Measurements from ENCODE around the gene CAMTA1.
A peak's percentile ranks its signal among the peaks of the same experiment; 100 is the strongest.

The CAMTA1 gene

DNA sequence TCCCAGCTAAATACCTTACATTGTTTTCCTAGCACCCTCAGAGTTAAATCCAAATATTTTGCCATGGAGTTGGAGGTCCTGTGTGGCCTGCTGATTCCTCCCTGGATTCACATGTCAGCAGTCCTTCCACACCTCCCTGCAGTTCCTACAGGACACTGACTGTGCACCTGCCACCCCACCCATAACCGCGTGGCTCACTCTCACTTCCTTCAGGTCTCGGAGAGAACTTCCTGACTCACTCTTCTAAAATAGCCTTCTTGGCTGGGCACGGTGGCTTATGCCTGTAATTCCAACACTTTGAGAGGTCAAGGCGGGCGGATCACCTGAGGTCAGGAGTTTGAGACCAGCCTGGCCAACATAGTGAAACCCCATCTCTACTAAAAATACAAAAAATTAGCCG lies 8.4 kb upstream of the CAMTA1 start:
- no peak for DNase-seq (ENCODE audit: low spot score)

DNA sequence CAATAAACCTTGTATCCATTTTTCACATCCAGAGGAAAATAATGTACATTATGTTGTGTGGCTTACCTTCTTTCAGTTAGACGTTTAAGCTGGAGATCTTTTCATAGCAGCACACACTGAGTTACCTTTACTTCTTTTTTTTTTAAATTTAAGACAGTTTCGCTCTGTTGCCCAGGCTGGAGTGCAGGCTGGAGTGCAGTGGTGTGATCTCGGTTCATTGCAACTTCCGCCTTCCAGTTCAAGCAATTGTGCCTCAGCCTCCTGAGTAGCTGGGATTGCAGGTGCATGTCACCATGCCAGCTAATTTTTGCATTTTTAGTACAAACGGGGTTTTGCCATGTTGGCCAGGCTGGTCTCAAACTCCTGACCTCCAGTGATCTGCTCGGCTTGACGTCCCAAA lies 7.4 kb upstream of the CAMTA1 start:
- no peak for DNase-seq (ENCODE audit: low spot score)

DNA sequence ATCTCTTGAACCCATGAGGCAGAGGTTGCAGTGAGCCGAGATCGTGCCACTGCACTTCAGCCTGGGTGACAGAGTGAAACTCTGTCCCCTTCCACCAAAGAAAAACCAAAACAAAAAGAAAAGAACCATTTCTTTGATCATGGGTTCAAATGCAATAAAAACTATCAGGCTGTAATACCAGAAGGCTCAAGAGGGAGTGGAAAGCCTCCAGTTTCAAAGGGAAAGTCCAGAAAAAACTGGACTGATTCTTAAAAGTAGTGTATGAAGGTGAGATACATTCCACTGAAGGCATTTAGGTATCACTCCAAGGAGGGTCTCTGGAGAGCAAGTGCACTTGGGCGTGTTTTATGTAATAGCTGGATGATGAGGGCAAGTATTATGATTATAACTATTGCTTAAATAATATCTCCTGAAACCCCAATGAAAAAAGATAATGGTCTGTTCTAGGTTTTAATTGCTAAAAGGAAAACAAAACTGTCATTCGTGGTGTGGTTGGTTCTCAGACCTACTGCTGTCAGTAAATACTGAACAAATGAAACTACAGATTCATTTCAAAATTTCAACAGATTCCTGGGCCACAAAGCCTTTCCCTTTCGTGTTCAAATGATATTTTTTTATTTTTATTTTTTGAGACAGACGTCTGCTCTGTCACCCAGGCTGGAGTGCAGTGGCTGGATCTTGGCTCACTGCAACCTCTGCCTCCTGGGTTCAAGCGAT lies 6.0 kb upstream of the CAMTA1 start:
- DNase-seq (ENCODE audit: low spot score): no peak

DNA sequence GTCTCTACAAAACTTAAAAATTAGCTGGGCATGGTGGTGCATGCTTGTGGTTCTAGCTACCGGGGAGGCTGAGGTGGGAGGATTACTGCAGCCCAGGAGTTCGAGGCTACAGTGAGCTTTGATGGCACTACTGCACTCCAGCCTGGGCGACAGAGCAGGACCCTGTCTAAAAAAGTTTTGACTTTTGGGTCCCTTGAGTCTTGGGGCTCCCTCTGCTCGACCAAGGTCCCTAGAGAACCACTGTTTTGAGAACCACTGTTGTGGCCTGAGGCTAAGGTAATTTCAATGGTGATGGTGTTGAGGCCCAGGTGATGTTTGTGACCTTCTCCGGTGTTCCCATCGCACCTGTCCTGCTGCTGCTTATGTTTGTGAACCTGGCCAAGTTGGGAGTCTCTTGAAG lies 3.1 kb upstream of the CAMTA1 start:
- no peak for DNase-seq (ENCODE audit: low spot score)

- no peak for DNase-seq (ENCODE audit: low spot score)
Observed at GRCh38 chr1:6783221-6783620, 2.0 kb upstream of the CAMTA1 start.

GRCh38 chr1:6783936-6784559 lies 1.2 kb upstream of the CAMTA1 start:
- DNase-seq (ENCODE audit: low spot score): no peak

GRCh38 chr1:6784560-6785317 lies 515 bp upstream of the CAMTA1 start:
- DNase-seq (ENCODE audit: low spot score): peak; percentile 99

GRCh38 chr1:6785728-6786505 lies 663 bp downstream of the CAMTA1 start:
- peak; percentile 87 for DNase-seq (ENCODE audit: low spot score)

DNA sequence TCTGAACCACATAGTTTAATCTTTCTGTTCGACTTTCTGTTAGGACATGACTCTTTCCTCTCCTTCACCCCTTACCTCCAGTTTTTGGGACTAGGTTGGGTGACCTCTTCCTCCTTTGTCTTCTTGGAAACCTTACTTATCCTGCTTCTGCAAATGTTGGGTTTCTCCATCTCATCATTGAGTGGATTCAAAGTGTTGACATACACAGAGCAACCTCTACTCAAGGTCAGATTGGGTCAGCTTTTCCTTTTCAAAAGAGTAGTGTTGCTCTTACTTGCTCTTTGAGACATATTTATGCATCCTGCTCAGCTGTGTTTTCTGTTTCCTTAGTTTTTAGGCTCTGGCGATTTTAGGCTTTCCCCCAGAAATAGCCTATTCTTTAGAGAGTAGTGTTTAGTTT lies 3.7 kb downstream of the CAMTA1 start:
- DNase-seq (ENCODE audit: low spot score): no peak

DNA sequence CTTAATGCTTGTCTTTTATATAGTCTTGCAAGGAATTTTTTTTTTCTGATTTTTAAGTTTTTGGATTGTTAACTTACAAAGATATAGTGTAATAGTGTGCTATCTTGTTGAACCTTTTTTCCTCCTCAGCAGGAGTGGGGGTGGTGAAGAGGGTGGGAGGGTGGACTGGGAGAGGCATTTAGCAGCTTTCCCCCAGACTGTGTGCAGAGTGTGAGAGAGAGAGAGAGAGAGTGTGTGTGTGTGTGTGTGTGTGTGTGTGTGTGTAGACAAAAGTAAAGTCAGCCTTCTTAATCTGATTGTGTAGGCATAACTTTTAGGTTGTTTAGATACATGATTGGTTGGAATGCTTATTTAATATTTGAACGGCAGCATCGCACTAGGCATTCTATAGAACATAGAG lies 4.9 kb downstream of the CAMTA1 start:
- no peak for DNase-seq (ENCODE audit: low spot score)

DNA sequence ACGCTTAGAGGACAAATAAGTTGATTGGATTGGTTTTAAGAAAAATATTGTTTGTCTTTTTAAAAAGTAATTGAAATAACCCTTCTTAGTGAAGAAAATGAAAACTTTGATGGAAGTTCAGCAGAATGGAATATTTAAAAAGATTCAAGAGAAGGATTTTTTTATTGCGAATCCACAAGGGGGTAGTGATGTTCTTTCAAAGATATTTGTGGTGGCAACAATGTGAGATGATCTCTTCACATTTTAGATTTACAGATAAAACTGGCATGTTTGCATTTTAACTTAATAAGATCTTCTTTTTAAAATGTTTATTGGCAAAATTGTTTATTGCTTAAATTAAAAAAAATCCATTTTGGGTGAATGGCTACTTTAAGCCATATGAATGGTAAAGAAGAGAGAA lies 8.9 kb downstream of the CAMTA1 start:
- DNase-seq (ENCODE audit: low spot score): peak; percentile 38

- DNase-seq (ENCODE audit: low spot score): no peak
Observed at GRCh38 chr1:6795203-6795602, 9.9 kb downstream of the CAMTA1 start.

GRCh38 chr1:6795661-6796060 lies 10.4 kb downstream of the CAMTA1 start:
- peak; percentile 45 for DNase-seq (ENCODE audit: low spot score)

- no peak for DNase-seq (ENCODE audit: low spot score)
Observed at GRCh38 chr1:6796095-6796494, 10.8 kb downstream of the CAMTA1 start.

GRCh38 chr1:6799499-6799898 lies 14.2 kb downstream of the CAMTA1 start:
- no peak for DNase-seq (ENCODE audit: low spot score)

DNA sequence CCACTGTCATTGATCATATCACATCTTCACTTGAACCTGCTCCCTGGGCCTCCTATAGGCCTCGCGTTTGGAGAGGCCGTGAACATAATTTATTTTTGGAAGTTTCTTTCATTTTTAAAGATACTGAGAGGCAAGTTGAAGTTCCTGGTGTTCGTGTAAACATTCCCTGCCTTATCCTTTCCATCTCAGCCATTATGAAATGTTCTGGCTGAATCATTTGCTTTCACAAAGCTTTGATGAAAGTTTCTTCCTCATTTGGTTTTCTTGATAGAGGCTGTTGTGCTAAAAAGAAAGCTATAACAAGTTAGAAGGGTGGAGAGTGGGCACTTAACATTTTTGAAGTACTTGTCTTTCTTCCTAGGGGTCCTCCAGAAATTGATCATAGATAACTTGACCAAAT lies 15.5 kb downstream of the CAMTA1 start:
- DNase-seq (ENCODE audit: low spot score): peak; percentile 40

DNA sequence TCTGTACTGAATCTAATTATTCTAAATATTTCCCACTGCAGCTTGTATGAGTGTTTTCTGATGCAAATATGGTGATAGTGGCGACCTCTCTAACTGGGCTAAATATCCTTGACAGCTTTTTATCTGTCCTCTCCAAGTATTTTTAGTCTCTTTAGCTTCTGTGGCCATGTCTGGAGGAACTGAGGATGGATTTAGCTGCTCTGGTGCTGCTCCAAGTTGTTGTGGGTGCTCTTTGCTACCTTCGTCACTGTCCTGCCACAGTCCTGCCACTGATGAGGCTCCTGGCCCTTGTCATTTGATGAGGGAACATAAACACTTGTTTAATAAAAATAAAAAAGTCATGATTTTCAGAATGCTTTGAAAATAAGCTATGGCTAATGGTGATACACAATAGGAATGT lies 15.9 kb downstream of the CAMTA1 start:
- DNase-seq (ENCODE audit: low spot score): no peak

- DNase-seq (ENCODE audit: low spot score): peak; percentile 39
Observed at GRCh38 chr1:6801966-6802365, 16.7 kb downstream of the CAMTA1 start.

DNA sequence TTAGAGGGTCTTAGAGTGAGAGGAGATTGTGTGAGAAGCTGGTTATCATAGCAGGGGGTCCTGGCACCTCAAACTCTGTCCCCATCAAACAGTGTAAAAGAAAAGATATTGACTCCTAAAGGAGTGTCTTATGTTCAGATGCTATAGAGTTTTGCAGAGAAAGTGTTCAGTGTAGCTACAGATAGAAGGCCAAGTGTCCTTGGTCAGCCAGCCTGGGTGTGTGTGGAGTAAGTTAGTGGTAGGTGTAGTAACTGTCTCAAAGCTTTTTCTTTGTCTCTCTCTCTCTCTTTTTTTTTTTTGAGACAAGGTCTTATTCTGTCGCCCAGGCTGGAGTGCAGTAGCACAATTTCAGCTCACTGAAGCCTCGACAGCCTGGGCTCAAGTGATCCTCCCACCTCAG lies 17.2 kb downstream of the CAMTA1 start:
- no peak for DNase-seq (ENCODE audit: low spot score)

DNA sequence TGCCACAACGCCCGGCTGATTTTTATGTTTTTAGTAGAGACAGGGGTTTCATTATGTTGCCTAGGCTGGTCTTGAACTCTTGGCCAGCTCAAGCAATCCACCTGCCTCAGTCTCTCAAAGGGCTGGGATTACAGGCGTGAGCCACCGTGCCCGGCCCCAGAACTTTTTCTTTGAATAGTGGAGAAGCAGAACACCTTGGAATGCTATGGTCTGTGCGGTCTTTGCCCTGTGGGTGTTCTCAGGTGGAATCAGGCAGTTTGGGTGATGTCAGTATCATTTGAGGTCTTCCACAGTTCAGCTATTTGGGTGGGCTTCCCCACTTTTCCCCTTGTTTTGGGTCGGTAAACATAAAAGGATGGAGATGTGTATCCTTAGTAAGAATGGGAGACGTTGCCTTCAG lies 17.6 kb downstream of the CAMTA1 start:
- DNase-seq (ENCODE audit: low spot score): no peak

DNA sequence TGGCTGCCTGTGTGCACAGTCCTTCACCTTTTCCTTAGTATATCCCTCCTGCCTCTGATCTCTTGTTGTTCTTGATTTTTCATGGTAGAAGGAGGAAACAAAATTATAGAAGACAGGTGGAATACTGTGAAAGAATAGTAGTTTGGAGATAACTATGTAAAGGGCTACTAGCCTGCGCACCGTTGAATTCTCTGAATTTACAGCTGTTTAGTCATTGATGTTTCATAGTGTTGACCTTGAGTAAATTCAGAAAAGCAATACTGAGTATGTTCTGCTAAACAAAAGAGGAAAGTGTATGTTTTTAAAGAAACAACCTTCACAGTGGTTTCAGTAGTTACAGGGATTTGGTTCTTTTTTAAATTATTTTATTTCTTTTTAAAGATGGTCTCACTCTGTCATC lies 18.1 kb downstream of the CAMTA1 start:
- DNase-seq (ENCODE audit: low spot score): no peak

DNA sequence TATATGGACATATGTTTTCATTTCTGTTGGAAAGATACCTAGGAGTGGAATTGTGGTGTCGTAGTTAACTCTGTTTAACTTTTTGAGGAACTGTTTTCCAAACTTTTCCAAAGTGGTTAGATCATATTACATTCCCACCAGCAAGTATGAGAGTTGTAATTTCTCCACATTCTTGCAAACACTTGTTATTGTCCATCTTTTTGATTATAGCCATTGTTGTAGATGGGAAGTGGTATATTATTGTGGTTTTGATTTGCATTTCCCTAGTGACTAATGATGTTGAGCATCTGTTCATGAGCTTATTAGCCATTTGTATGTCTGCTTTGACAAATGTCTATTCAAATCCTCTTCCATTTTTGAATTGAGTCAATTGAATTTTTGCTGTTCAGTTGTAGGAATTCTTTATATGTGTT lies 19.8 kb downstream of the CAMTA1 start:
- no peak for DNase-seq (ENCODE audit: low spot score)

DNA sequence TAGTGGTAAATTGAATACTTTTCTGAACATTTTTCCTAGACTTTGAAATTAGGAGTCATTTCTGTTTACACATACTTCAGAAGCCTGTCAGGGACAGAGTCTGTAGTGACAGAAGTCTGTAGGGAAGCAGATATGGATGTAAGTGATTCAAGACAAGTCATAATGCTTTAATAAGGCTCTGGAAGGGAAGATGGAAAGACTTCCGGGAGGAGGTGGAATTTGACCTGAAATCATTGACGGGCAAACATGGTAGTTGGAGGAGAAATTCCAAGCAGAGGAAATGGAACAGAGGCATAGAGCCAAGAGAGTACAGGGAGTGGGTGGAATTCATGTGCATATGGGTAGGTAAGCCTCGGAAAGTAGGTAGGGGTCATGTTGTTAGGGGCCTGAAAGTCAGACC lies 22.5 kb downstream of the CAMTA1 start:
- no peak for DNase-seq (ENCODE audit: low spot score)
